ENCODE results near the gene TUBGCP3.
"Not testable (repeated sequence)": the region's sequence is repeated elsewhere in the genome, so short reads cannot be mapped to it uniquely, and the experiment has no call there.

The TUBGCP3 gene

DNA sequence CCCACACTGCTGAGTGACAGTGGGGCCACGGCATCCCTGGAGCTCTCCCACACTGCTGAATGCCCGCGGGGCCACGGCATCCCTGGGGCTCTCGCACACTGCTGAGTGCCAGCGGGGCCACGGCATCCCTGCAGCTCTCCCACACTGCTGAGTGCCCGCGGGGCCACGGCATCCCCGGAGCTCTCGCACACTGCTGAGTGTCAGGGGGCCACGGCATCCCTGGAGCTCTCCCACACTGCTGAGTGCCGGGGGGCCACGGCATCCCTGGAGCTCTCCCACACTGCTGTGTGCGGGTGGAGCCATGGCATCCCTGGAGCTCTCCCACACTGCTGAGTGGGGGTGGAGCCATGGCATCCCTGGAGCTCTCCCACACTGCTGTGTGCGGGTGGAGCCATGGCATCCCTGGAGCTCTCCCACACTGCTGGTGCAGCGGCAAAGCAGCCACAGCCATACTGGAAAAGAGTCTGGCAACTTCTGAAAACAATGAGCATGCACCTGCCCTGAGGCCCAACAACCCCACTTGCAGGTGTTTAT lies 8.6 kb downstream of the TUBGCP3 start:
- DNase-seq (ENCODE audit: low read depth): no peak

GRCh38 chr13:112576768-112577167 lies 11.2 kb downstream of the TUBGCP3 start:
- DNase-seq (ENCODE audit: low read depth): no peak

GRCh38 chr13:112576191-112576590 lies 11.8 kb downstream of the TUBGCP3 start:
- DNase-seq (ENCODE audit: low read depth): no peak

GRCh38 chr13:112575675-112576074 lies 12.3 kb downstream of the TUBGCP3 start:
- DNase-seq (ENCODE audit: low read depth): no peak

GRCh38 chr13:112574834-112575613 lies 12.9 kb downstream of the TUBGCP3 start:
- no peak for DNase-seq (ENCODE audit: low read depth)

DNA sequence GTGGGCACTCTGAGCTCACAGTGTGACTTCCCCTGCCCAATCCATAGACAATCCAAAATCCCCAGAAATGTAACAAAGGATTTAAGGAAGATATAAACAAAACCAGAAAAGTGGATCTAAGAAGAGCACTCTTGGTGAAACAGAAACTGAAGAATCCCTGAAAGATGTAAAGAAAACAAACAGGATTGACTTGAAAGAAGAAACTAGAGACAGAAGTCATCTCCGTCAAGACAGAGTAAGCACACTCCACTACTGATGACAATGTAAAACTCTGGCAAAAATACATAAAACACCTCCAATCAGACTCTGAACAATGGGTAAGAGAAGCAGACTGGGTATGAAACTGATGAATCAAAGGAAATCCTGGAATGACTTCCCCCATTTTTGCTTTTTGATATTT lies 13.5 kb downstream of the TUBGCP3 start:
- DNase-seq (ENCODE audit: low read depth): no peak

DNA sequence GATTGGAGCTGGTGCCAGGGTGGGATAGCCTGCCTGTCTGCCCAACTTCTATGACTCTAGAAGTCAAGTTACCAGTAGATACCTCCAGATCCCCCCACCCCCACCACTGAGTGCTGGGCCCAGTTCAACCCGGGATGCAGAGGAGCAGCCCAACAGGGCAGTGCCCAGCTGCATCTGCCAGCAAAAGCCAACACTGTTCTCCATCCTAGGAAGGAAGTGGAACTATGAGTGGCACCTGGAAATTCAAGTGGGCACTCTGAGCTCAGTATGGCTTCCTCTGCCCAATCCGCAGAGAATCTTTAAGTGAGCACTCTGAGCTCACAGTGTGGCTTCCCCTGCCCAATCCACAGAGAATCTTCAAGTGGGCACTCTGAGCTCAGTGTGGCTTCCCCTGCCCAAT lies 14.2 kb downstream of the TUBGCP3 start:
- DNase-seq (ENCODE audit: low read depth): no peak

- DNase-seq (ENCODE audit: low read depth): no peak
These were observed 15.6 kb downstream of the TUBGCP3 start for GRCh38 chr13:112572366-112572765.

GRCh38 chr13:112569821-112570220 lies 18.1 kb downstream of the TUBGCP3 start:
- DNase-seq (ENCODE audit: low read depth): no peak

DNA sequence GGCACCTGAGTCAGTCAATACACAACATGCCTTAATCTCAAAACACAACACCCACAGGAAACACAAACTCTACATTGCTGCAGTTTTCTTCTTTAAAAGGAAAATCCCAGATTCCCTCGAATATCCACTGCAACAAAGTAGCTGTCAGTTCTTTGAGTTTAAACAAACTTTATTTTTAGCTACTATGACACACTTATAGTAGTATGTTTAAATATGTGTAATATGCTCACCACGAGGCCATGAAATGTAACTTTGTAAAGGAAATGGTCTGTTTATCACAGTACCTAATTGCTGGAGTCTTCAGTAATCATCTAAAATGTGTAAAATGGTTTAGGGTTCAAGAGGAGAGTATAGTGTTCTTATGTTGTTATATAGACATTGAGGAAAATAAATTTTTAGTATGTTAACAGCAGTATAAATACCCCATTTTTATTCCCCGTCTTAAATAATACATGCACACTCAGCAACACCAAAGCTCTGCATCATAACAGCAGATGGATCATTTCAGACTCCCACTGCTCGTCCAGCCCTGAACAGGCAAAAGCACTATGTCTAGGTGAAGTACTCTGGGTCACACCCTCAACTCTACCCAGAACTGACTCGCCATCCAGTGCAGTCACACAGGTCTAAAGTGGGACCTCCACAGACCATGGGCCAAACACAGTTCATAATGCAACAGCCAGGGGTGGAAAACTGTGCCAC lies 20.6 kb downstream of the TUBGCP3 start:
- no peak for DNase-seq (ENCODE audit: low read depth)

GRCh38 chr13:112562786-112563383 lies 25.1 kb downstream of the TUBGCP3 start:
- DNase-seq (ENCODE audit: low read depth): no peak

DNA sequence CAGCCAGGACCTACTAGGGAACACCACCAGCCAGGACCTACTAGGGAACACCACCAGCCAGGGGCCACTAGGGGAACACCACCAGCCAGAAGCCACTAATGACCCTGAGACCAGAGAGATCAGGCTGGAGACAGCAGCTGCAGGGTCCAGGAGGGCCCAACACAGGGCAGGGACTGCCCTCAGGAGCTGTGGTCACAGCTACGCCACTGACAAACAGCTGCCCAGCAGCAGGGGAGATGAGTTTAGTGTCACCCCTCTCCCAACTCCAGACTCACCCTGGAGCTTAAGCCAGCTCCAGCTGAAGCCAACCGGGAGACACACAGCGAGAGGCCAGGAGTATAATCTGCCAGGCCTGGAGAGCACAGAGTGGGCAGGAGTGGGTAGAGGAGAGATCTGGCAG lies 25.7 kb downstream of the TUBGCP3 start:
- no peak for DNase-seq (ENCODE audit: low read depth)

GRCh38 chr13:112561478-112561877 lies 26.5 kb downstream of the TUBGCP3 start:
- DNase-seq (ENCODE audit: low read depth): no peak

- DNase-seq (ENCODE audit: low read depth): no peak
These were observed 29.1 kb downstream of the TUBGCP3 start for GRCh38 chr13:112558696-112559418.

- DNase-seq (ENCODE audit: low read depth): no peak
These were observed 31.4 kb downstream of the TUBGCP3 start for GRCh38 chr13:112556600-112556999.

- no peak for DNase-seq (ENCODE audit: low read depth)
These were observed 33.6 kb downstream of the TUBGCP3 start for GRCh38 chr13:112554214-112554850.

- DNase-seq (ENCODE audit: low read depth): not testable (repeated sequence)
These were observed 39.0 kb downstream of the TUBGCP3 start for GRCh38 chr13:112548975-112549374.

DNA sequence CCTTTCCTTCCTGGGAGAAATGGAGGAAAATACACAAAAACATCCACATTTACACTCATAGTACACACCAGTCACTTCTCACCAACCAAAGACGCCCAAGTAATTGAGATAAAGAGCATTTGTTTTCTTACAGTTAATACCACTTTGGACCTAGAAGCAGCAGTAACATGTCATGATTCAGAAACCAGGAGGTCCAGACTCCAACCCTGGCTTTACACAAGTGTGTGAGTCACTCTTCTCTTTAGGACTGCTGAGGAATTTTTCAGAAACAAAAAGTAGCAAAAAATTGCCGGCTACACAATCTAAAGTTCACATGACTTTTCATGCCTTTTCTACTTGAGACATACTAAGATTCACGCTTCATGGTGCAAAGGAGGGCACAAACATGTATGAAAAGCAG lies 42.1 kb downstream of the TUBGCP3 start:
- DNase-seq (ENCODE audit: low read depth): peak; percentile 96

- DNase-seq (ENCODE audit: low read depth): peak; percentile 24
These were observed 54.9 kb downstream of the TUBGCP3 start for GRCh38 chr13:112532837-112533745.

- no peak for DNase-seq (ENCODE audit: low read depth)
These were observed 56.6 kb downstream of the TUBGCP3 start for GRCh38 chr13:112531263-112531794.
